Coronary artery (tissue), 2 donors: ENCODE results near the gene PCGF6.
A peak's percentile ranks its signal among the peaks of the same experiment; 100 is the strongest.

Experiments used
- DNase-seq: peaks from one replicate; pipeline ENCODE4 v3.0.0-alpha.2; 2017; ENCODE audit warnings: low spot score
- H3K27ac ChIP-seq, 2 donors: fragments of 200-600 bp; sonication (generic); one replicate each; pipeline ENCODE4 v1.5.1; 2016 to 2019
- H3K4me3 ChIP-seq: fragments of 200-600 bp; sonication (generic); 2 replicates; pipeline ENCODE4 v1.5.1; 2016; ENCODE audit warnings: mild to moderate bottlenecking, moderate library complexity
- TF ChIP-seq, protein P1 (sequence below): fragments of 200-600 bp; sonication (generic); IDR thresholded peaks from one replicate; pipeline ENCODE4 v1.5.1; 2019; ENCODE audit warnings: antibody characterized with exemption

The PCGF6 gene

DNA sequence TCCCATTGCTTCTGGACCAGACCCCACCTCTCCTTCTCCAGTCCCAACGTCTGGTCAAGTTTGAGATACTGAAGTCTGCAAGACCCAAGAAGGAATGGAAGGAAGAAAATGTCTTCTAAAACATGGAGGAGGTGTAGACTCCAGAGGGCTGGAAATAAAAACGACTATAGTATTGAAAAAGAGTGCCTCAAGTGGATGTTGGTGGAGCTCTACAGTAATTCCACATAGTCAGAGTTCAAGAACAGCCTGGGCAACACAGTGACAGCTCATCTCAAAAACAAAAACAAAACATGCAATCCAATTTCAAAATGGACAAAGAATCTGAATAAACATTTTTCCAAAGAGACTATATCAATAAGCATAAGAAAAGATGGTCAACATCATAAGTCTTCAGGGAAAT lies 2.3 kb upstream of the PCGF6 start:
- Histone ChIP-seq H3K27ac (no peak overlapping the region), H3K4me3 (no peak overlapping the region)
- DNase-seq: no peak
- TF ChIP-seq, protein P1, sequence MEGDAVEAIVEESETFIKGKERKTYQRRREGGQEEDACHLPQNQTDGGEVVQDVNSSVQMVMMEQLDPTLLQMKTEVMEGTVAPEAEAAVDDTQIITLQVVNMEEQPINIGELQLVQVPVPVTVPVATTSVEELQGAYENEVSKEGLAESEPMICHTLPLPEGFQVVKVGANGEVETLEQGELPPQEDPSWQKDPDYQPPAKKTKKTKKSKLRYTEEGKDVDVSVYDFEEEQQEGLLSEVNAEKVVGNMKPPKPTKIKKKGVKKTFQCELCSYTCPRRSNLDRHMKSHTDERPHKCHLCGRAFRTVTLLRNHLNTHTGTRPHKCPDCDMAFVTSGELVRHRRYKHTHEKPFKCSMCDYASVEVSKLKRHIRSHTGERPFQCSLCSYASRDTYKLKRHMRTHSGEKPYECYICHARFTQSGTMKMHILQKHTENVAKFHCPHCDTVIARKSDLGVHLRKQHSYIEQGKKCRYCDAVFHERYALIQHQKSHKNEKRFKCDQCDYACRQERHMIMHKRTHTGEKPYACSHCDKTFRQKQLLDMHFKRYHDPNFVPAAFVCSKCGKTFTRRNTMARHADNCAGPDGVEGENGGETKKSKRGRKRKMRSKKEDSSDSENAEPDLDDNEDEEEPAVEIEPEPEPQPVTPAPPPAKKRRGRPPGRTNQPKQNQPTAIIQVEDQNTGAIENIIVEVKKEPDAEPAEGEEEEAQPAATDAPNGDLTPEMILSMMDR: no peak

DNA sequence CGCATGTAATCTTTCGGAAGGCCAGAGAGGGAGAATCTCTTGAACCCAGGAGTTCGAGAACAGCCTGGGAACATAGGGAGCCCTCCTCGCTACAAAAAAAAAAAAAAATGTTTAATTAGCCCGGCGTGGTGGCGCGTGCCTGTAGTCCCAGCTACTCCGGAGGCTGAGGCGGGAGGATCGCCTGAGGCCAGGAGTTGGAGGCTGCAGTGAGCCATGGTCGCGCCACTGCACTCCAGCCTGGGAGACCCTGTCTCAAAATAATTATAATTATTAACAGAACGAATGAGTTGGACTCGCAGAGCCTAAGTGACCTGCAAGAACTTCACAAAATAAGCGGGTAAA lies 794 bp downstream of the PCGF6 start:
- peak overlapping the region; percentile 82 for H3K4me3 ChIP-seq
- TF ChIP-seq, protein P1: no peak
- no peak for DNase-seq
- peak overlapping the region; percentile 81 to 84 for H3K27ac ChIP-seq

DNA sequence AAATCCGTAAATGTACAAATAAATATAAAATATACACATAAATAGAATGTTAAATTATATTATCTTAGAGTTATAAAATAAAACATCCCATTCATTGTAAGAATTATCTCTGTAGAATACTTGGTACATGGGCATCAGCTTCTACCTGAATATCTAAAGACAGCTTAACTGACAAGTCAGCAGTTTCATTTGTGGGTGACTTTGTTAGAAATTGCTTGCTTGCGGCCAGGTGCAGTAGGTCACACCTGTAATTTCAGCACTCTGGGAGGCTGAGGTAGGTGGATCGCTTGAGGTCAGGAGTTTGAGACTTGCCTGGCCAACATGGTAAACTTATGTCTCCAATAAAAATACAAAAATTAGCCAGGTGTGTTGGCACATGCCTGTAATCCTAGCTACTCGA lies 14.6 kb downstream of the PCGF6 start:
- Histone ChIP-seq H3K4me3 (no peak overlapping the region), H3K27ac (no peak overlapping the region)
- TF ChIP-seq, protein P1: no peak
- DNase-seq: no peak

DNA sequence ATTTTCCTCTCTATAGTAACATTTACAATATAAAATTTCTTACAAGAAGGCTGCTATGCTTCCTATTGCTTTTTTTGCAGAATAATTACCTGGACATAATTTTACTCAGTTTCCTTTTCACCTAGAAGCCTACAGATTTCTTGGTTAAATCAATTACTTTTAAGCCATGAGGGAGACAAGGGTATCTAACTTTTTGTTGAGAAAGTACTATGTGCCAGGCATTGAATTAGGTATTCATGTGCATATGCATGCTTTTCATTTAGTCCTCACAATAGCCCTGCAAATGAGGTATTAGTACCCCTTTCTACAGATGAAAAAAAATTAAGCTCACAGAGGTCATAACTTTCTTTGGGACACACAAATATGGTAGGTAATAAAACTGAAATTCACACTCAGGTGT lies 16.4 kb downstream of the PCGF6 start:
- TF ChIP-seq, protein P1: no peak
- DNase-seq: no peak
- no peak overlapping the region for H3K4me3 ChIP-seq
- no peak overlapping the region for H3K27ac ChIP-seq

DNA sequence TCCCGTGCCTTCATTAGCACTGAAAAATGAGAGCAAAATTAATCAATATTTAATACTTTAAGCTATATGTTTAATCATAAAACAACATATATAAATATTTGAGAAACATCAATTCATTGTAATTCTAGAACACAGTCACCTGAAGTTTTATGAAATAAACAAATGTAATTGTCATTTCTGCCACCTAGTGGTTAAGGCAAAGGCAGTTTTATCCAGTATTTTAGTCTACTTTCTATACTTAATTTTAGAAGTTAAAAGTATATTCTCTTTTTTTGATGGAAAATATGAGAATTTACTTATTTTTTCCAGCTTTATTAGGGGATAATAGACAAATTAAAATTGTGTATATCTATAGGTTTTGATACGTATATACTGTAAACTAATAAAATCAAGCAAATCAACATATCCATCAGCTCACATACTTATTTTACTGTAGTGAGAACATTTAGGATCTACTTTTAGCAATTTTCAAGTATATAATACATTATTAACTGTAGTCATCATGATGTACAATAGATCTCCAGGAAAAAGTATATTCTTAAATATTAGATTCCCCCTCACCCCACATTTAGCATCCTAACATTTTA lies 16.9 kb downstream of the PCGF6 start:
- Histone ChIP-seq H3K27ac (no peak overlapping the region), H3K4me3 (no peak overlapping the region)
- DNase-seq: no peak
- TF ChIP-seq, protein P1: no peak

DNA sequence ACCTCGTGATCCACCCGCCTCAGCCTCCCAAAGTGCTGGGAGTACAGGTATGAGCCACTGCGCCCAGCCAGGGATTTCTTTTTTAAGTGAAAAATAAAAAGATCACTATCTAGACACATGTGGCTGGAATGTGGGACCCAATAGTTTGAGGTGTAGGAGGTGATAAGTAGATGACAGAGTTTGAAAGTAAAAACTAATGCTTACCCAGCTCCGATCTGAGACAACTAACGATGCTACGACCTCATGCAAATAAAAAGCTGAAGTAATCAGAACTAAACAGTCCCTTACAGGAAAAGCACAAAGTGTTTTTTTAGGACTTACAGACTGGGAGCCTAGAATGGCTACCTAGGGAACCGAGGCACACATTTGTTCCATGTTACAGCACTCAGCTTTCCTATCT lies 23.0 kb downstream of the PCGF6 start:
- TF ChIP-seq, protein P1: no peak
- DNase-seq: no peak
- Histone ChIP-seq H3K27ac (no peak overlapping the region), H3K4me3 (no peak overlapping the region)

DNA sequence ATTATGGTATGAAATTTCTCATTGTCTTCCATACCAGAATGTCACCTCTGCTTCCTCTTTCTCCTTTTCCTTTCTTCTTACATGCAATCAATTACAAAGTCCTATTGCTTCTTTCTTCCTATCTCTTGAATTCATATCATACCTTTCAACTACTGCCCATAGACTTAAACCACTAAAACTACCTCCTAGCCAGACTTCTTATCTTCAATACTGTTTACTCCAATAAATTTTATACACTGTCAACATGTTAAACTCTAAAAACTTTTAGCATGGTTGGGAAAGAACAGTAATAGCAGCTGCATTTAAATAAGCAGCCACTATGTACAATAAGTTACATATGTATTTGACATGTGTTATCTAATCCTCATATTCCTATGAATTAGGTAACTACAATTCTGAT lies 34.9 kb downstream of the PCGF6 start:
- Histone ChIP-seq H3K27ac (no peak overlapping the region), H3K4me3 (no peak overlapping the region)
- TF ChIP-seq, protein P1: no peak
- no peak for DNase-seq
